Karpas-422 (cell line): Measurements from ENCODE around the gene FKBP6. TPM values are rescaled to one million over a fixed set of nuclear protein-coding genes. Genes with fewer than 3 reads are reported as not detected.
A peak's percentile ranks its signal among the peaks of the same experiment; 100 is the strongest.
"Not testable (repeated sequence)": the region's sequence is repeated elsewhere in the genome, so short reads cannot be mapped to it uniquely, and the experiment has no call there.

Experiments
- DNase-seq: peaks from one replicate; pipeline ENCODE4 v3.0.0-alpha.2; 2015
- H2AFZ ChIP-seq: fragments of 200-600 bp; sonication (generic); 2 replicates; pipeline ENCODE4 v1.6.1; 2014; ENCODE audit warnings: antibody characterized with exemption, low read length, mixed read lengths
- H3K27ac ChIP-seq: fragments of 200-600 bp; sonication (generic); 2 replicates; pipeline ENCODE4 v1.5.1; 2014; ENCODE audit warnings: mild to moderate bottlenecking, low read length, moderate library complexity
- H3K27me3 ChIP-seq: fragments of 200-600 bp; sonication (generic); 2 replicates; pipeline ENCODE4 v1.6.1; 2014; ENCODE audit warnings: low read length, mixed read lengths
- H3K36me3 ChIP-seq: fragments of 200-600 bp; sonication (generic); 2 replicates; pipeline ENCODE4 v1.6.1; 2014; ENCODE audit warnings: low read length, mixed read lengths; ENCODE audit not compliant: insufficient read depth
- H3K4me1 ChIP-seq: fragments of 200-600 bp; sonication (generic); 2 replicates; pipeline ENCODE4 v1.6.1; 2014; ENCODE audit warnings: mild to moderate bottlenecking, low read length, mixed read lengths
- H3K4me2 ChIP-seq: fragments of 200-600 bp; sonication (generic); 2 replicates; pipeline ENCODE4 v1.6.1; 2014; ENCODE audit warnings: low read length, low read depth, mild to moderate bottlenecking; ENCODE audit not compliant: poor library complexity, severe bottlenecking
- H3K4me3 ChIP-seq: fragments of 200-600 bp; sonication (generic); 2 replicates; pipeline ENCODE4 v1.5.1; 2014; ENCODE audit warnings: mild to moderate bottlenecking, antibody characterized with exemption, low read length, mixed read lengths
- H3K79me2 ChIP-seq: fragments of 200-600 bp; sonication (generic); 2 replicates; pipeline ENCODE4 v1.6.1; 2014; ENCODE audit warnings: mild to moderate bottlenecking, low read length, mixed read lengths
- H3K9ac ChIP-seq: fragments of 200-600 bp; sonication (generic); 2 replicates; pipeline ENCODE4 v1.6.0; 2014; ENCODE audit warnings: low read length
- H3K9me2 ChIP-seq: fragments of 200-600 bp; sonication (generic), shearing (Covaris generic); replicated peaks from 2 replicates; pipeline ENCODE4 v1.6.0; 2014; ENCODE audit warnings: mild to moderate bottlenecking, low read length, moderate library complexity; ENCODE audit not compliant: insufficient read depth
- H3K9me3 ChIP-seq: fragments of 300-700, 200-600 bp; sonication (generic); 2 replicates; pipeline ENCODE4 v1.6.1; 2014; ENCODE audit warnings: low read length, mixed read lengths
- H4K20me1 ChIP-seq: fragments of 200-600 bp; sonication (generic); 2 replicates; pipeline ENCODE4 v1.6.1; 2014; ENCODE audit warnings: mild to moderate bottlenecking, antibody characterized with exemption, low read length, low read depth; ENCODE audit not compliant: insufficient read depth
- total RNA-seq: library from RNA; depleted of rRNA; stranded (reverse); fragments of >200 nt; shearing (Covaris generic); gene quantifications from 2 replicates; pipeline ENCODE4 v1.2.3, GENCODE V29; 2014; ENCODE audit warnings: low replicate concordance

The FKBP6 gene
- total RNA-seq, 1 experiment from 2014 or later, result not detected

DNA sequence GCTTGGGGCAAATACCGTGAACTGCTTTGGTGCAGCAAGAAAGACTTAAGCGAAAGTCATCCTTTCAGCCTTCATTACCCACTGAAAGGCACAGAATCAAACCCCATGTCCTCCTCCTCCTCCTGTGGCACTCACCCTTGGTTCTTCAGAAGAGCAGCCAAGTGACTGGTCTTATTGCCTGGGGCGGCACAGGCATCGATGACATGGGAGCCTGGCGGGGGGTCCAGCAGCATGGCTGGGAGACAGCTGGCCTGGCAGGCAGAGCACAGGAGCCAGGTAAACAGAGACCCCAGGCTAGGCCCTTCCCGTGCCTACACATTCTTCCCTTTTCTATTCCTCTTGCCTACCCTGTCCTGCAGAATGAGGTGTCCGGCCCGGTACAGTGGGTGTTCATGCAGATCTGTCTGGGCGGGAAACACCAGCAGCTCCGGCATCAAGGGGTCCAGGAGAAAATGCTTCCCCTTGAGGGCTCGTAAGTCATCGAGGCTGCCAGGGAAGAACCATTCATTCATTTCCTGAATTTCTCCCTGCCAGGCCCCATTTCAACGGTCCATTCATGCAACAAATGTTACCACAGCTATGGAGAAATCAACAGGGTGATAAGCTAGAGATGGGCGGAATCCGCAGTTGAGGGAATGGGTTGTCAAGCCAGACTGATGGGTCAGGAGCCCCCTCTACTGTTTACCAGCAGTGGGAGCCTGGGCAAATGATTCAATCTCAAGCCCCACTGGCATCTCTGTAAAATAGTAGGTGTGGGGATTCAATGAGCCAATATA, 23.2 kb upstream of the FKBP6 start:
- peaks cover 10% of the 10 kb centered on the region; the same call in 1 of the 2 replicates for H4K20me1 ChIP-seq
- not testable (repeated sequence) for H3K4me2 ChIP-seq, H3K27me3 ChIP-seq, H3K9ac ChIP-seq, H3K36me3 ChIP-seq, H3K4me3 ChIP-seq, H3K9me2 ChIP-seq, DNase-seq, H3K9me3 ChIP-seq, H2AFZ ChIP-seq, H3K27ac ChIP-seq
- H3K4me1 ChIP-seq, result peaks cover 16% of the 10 kb centered on the region
- H3K79me2 ChIP-seq, result peaks cover 22% of the 10 kb centered on the region

DNA sequence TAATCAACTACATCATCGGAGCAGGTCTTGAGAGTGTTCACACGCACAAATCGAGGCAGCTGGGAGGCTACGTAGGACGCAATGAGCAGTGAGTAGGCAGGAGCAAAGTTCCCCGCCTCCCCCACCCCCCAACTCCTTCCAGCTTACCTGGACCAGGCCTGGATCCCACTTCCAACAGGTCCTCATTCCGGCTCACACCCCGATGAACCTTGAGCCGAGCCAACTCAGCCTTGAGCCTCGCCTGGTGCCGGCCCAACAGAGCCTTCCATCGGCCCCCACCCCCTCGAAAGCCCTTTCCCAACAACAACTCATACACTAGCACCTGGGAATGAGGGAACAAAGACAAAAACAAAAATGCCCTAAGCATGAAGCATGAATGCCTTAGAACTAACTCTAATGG, 20.5 kb upstream of the FKBP6 start:
- Histone ChIP-seq H3K79me2 (peaks cover 22% of the 10 kb centered on the region), H3K27ac (no peak overlapping the region), H3K36me3 (peaks cover 5% of the 10 kb centered on the region), H3K4me3 (peak overlapping the region; percentile 98), H3K9me2 (no peaks in the 10 kb centered on the region), H3K4me2 (peak overlapping the region; percentile 77), H4K20me1 (peaks cover 10% of the 10 kb centered on the region; the same call in 1 of the 2 replicates), H3K27me3 (no peaks in the 10 kb centered on the region), H3K9me3 (no peaks in the 10 kb centered on the region), H2AFZ (no peak overlapping the region), H3K4me1 (peaks cover 16% of the 10 kb centered on the region), H3K9ac (peak overlapping the region; percentile 87)
- no peak for DNase-seq

DNA sequence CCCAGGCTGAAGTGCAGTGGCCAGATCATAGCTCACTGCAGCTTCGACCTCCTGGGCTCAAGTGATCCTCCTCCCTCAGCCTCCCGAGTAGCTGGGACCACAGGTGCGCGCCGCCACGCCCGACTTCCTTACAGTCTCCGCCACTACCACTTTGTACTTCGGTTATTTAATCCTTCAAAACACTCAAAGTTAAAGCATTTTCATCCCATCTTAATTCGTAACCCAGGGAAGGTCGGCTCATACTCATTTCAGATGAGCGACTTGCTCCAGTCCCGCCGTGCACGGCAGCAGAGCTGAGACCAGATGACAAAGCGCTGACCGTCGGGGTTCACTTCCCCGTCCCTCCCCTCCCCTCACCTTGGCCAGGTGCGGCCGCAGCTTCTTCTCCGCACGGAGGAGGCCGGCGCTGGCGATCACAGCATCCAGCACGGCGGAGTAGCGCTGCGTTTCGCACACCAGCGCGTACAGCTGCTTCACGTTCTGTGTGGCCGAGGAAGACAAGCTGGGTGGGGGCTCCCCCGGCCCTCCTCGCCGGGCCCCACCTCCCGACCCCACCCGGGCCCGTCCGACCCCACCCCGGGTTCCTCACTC, 19.8 kb upstream of the FKBP6 start:
- H4K20me1 ChIP-seq, result peaks cover 10% of the 10 kb centered on the region; the same call in 1 of the 2 replicates
- H3K27me3 ChIP-seq, result no peaks in the 10 kb centered on the region
- peaks cover 5% of the 10 kb centered on the region for H3K36me3 ChIP-seq
- H3K79me2 ChIP-seq, result peaks cover 22% of the 10 kb centered on the region
- H3K27ac ChIP-seq, result 0 out of 2 replicates have a peak overlapping the region, but pooled peaks have one; percentile 22
- peak overlapping the region; percentile 77 for H3K4me2 ChIP-seq
- H3K4me1 ChIP-seq, result peaks cover 16% of the 10 kb centered on the region
- peak overlapping the region; percentile 87 for H3K9ac ChIP-seq
- H3K9me3 ChIP-seq, result no peaks in the 10 kb centered on the region
- DNase-seq, result no peak
- peak overlapping the region; percentile 98 for H3K4me3 ChIP-seq
- peak overlapping the region; percentile 42 for H2AFZ ChIP-seq
- H3K9me2 ChIP-seq, result no peaks in the 10 kb centered on the region

DNA sequence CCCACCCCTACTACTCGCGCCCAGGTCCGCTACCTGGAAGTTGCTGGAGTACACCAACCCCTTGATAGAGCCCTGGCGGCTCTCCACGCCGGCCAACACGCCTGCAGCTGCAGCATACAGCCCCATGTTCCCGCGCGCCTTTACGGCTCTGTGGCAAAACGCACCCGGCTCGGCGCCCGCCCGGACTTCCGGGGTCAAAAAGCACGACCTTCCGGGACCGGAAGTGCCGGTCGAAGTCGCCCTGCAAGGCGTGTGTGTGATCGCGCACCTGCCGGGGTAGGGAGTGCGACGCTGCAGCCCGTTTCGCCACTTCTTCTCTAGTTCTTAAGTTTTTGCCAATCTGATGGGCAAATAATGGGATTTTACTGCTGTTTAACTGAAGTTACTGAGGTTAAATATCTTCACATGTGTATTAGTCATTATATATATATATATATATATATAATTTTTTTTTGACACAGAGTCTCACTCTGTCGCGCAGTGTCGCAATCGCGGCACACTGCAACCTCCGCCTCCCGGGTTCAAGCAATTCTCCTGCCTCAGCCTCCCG, 19.2 kb upstream of the FKBP6 start, which contains the start of gene NSUN5:
NSUN5 (minus strand) TSS at position 162 of the 550 bp plus-strand sequence; CDS start at position 126, 36 bp downstream.
- peak within 1 kb of the TSS; percentile 42 for H2AFZ ChIP-seq
- peaks cover 5% of the 10 kb centered on the region for H3K36me3 ChIP-seq
- peaks cover 22% of the 10 kb centered on the region for H3K79me2 ChIP-seq
- peak; percentile 96 for DNase-seq
- no peaks in the 10 kb centered on the region for H3K9me2 ChIP-seq
- peaks cover 16% of the 10 kb centered on the region for H3K4me1 ChIP-seq
- 0 out of 2 replicates have a peak within 1 kb of the TSS, but pooled peaks have one; percentile 22 for H3K27ac ChIP-seq
- peak within 1 kb of the TSS; percentile 98 for H3K4me3 ChIP-seq
- H3K4me2 ChIP-seq, result peak within 1 kb of the TSS; percentile 77
- H3K9me3 ChIP-seq, result no peaks in the 10 kb centered on the region
- peaks cover 10% of the 10 kb centered on the region; the same call in 1 of the 2 replicates for H4K20me1 ChIP-seq
- no peaks in the 10 kb centered on the region for H3K27me3 ChIP-seq
- H3K9ac ChIP-seq, result peak within 1 kb of the TSS; percentile 87

DNA sequence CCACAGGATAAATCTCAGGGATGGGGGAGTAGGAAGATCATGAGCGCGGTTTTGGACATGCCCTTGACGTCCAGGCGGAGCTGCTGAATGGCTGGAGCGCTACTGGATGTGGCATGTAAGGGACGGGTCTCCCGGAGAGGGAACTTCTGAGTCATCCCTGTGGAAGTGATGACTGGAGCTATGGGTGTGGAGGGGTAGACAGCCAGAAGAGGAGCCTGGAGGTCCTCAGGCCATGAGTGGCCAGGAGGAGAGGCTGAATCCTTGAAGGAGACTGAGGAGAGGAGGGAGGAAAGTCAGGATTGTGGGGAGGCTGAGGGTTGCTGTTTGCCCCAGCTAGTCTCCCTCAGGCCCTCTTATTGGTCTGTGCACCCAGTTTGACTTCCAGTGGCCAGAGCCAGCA, 16.5 kb upstream of the FKBP6 start:
- not testable (repeated sequence) for H3K27me3 ChIP-seq, H3K4me3 ChIP-seq, H3K27ac ChIP-seq

DNA sequence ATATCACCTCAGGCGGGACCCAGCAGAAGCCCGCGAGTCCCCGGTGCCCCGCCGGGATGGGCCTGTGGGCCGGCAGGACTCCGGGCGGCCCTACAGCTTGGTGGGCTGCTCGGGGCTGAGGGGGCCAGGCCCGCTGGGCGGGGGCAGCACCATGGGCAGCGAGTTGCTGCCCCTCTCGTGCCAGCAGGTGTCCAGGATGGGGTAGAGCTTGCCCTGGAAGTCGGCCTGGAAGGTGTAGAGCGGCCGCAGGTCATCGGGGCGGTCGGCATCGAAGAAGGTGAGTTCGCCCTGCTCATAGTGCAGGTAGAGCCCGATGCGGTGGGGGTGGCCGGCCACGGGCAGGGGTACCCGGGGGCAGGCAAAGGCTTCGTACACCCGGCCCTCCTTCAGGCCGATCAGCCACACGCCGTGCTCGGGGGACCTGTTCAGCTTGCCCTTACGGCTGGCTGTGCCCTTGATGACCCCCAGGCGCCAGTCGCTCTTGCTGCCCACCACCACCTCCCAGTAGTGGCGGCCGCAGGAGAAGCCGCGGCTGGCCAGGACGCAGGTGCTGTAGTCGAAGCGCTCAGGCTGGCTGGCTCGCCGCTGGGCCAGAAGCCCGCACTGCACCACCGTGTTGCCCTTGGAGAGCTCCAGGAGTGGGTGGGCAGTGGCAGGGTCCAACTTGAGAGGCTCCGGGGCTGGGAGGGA, 15.0 kb upstream of the FKBP6 start:
- Histone ChIP-seq H4K20me1 (peaks cover 3% of the 10 kb centered on the region; the same call in 1 of the 2 replicates), H3K9me3 (no peaks in the 10 kb centered on the region), H3K79me2 (peaks cover 7% of the 10 kb centered on the region), H3K4me1 (peaks cover 5% of the 10 kb centered on the region), H2AFZ (no peak overlapping the region), H3K36me3 (no peaks in the 10 kb centered on the region), H3K4me2 (no peak overlapping the region), H3K27me3 (no peaks in the 10 kb centered on the region), H3K27ac (no peak overlapping the region), H3K9me2 (no peaks in the 10 kb centered on the region), H3K4me3 (no peak overlapping the region), H3K9ac (no peak overlapping the region)
- no peak for DNase-seq

More for the DNA sequence above, 16.5 kb upstream of the FKBP6 start:
- Histone ChIP-seq H3K79me2 (peaks cover 22% of the 10 kb centered on the region), H3K4me1 (peaks cover 16% of the 10 kb centered on the region), H4K20me1 (peaks cover 10% of the 10 kb centered on the region; the same call in 1 of the 2 replicates)
- H3K9ac ChIP-seq, DNase-seq, H3K9me2 ChIP-seq, H2AFZ ChIP-seq, H3K36me3 ChIP-seq, H3K4me2 ChIP-seq, H3K9me3 ChIP-seq: not testable (repeated sequence)

DNA sequence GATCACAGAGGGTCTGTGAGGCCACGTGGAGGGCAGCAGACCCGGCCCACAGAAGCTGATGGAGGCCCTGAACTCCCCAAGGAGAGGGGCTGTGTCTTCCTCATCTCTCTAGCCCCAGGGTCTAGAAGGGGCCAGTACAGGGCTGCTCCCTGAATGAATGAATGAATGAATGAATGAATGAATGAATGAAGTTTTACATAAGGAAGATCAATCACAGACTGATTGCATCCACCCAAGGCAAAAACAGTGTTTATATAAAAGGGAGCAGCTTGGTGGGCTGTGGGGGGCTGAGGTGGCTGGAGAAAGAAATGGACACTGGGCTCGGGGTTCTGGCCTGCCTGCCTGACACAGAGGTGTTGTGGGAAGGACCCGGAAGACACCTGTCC, 14.4 kb upstream of the FKBP6 start:
- H3K27ac ChIP-seq, result no peak overlapping the region
- no peak overlapping the region for H2AFZ ChIP-seq
- no peak overlapping the region for H3K4me3 ChIP-seq
- no peak overlapping the region for H3K9ac ChIP-seq
- no peaks in the 10 kb centered on the region for H3K36me3 ChIP-seq
- DNase-seq, result no peak
- no peaks in the 10 kb centered on the region for H3K9me3 ChIP-seq
- no peaks in the 10 kb centered on the region for H4K20me1 ChIP-seq
- peaks cover 4% of the 10 kb centered on the region for H3K4me1 ChIP-seq
- peaks cover 2% of the 10 kb centered on the region for H3K79me2 ChIP-seq
- H3K9me2 ChIP-seq, result no peaks in the 10 kb centered on the region
- H3K27me3 ChIP-seq, result no peaks in the 10 kb centered on the region
- H3K4me2 ChIP-seq, result no peak overlapping the region
